Measurements from ENCODE around the gene TMEM242.
"Not testable (repeated sequence)": the region's sequence is repeated elsewhere in the genome, so short reads cannot be mapped to it uniquely, and the experiment has no call there.

TMEM242 gene

DNA sequence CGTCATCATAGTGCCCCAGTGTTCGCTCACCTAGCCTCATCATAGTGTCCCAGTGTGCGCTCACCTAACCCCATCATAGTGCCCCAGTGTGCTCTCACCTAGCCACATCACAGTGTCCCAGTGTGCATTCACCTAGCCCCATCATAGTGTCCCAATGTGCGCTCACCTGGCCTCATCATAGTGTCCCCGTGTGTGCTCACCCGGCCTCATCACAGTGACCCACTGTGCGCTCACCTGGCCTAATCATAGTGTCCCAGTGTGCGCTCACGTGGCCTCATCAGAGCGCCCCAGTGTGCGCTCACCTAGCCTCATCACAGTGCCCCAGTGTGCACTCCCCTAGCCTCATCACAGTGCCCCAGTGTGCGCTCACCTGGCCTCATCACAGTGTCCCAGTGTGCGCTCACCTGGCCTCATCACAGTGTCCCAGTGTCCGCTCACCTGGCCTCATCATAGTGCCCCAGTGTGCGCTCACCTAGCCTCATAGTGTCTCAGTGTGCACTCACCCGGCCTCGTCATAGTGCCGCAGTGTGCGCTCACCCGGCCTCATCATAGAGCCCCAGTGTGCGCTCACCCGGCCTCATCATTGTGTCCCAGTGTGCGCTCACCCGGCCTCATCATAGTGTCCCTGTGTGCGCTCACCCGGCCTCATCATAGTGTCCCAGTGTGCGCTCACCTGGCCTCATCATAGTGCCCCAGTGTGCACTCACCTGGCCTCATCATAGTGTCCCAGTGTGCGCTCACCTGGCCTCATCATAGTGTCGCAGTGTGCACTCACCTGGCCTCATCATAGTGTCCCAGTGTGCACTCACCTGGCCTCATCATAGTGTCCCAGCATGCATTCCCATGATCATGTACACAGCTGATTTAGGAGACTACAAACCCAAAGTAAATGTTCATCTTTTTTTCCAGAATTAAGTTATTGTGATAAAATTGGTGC lies 9.5 kb downstream of the TMEM242 start:
- no peak overlapping the region for H3K4me3 ChIP-seq (ENCODE audit: low read length)
- H3K36me3 ChIP-seq (ENCODE audit: insufficient read depth, low read length) = peaks cover 41% of the 10 kb centered on the region
- no peaks in the 10 kb centered on the region for H3K9me3 ChIP-seq (ENCODE audit: low read length)
- H3K4me1 ChIP-seq (ENCODE audit: insufficient read depth, low read length) = peaks cover under 1% of the 10 kb centered on the region
- no peaks in the 10 kb centered on the region for H3K27me3 ChIP-seq (ENCODE audit: insufficient read depth, low read length)
- no peak overlapping the region for H2AFZ ChIP-seq (ENCODE audit: low read depth, low read length)

DNA sequence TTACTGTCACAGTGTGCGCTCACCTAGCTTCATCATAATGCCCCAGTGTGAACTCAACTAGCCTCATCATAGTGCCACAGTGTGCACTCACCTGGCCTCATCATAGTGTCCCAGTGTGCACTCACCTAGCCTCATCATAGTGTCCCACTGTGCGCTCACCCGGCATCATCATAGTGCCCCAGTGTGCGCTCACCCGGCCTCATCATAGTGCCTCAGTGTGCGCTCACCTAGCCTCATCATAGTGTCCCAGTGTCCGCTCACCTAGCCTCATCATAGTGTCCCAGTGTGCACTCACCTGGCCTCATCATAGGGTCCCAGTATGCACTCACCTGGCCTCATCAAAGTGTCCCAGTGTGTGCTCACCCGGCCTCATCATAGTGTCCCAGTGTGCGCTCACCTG lies 10.6 kb downstream of the TMEM242 start:
- peaks cover 34% of the 10 kb centered on the region for H3K36me3 ChIP-seq (ENCODE audit: insufficient read depth, low read length)
- H3K27me3 ChIP-seq (ENCODE audit: insufficient read depth, low read length) = no peaks in the 10 kb centered on the region
- no peak overlapping the region for H2AFZ ChIP-seq (ENCODE audit: low read depth, low read length)
- peaks cover 3% of the 10 kb centered on the region for H3K4me1 ChIP-seq (ENCODE audit: insufficient read depth, low read length)
- H3K4me3 ChIP-seq (ENCODE audit: low read length) = no peak overlapping the region
- H3K9me3 ChIP-seq (ENCODE audit: low read length) = no peaks in the 10 kb centered on the region

GRCh38 chr6:157310693-157311092 lies 12.6 kb downstream of the TMEM242 start:
- H2AFZ ChIP-seq (ENCODE audit: low read depth, low read length); H3K27me3 ChIP-seq (ENCODE audit: insufficient read depth, low read length); H3K4me3 ChIP-seq (ENCODE audit: low read length); H3K4me1 ChIP-seq (ENCODE audit: insufficient read depth, low read length); H3K9me3 ChIP-seq (ENCODE audit: low read length): not testable (repeated sequence)
- H3K36me3 ChIP-seq (ENCODE audit: insufficient read depth, low read length) = peaks cover 27% of the 10 kb centered on the region

GRCh38 chr6:157307661-157308060 lies 15.7 kb downstream of the TMEM242 start:
- no peaks in the 10 kb centered on the region for H3K9me3 ChIP-seq (ENCODE audit: low read length)
- H3K27me3 ChIP-seq (ENCODE audit: insufficient read depth, low read length) = no peaks in the 10 kb centered on the region
- peaks cover 12% of the 10 kb centered on the region for H3K36me3 ChIP-seq (ENCODE audit: insufficient read depth, low read length)
- no peak overlapping the region for H3K4me3 ChIP-seq (ENCODE audit: low read length)
- no peak overlapping the region for H2AFZ ChIP-seq (ENCODE audit: low read depth, low read length)
- peaks cover 3% of the 10 kb centered on the region for H3K4me1 ChIP-seq (ENCODE audit: insufficient read depth, low read length)

GRCh38 chr6:157305670-157306653 lies 17.4 kb downstream of the TMEM242 start:
- H3K9me3 ChIP-seq (ENCODE audit: low read length) = no peaks in the 10 kb centered on the region
- no peak overlapping the region for H3K4me3 ChIP-seq (ENCODE audit: low read length)
- H3K36me3 ChIP-seq (ENCODE audit: insufficient read depth, low read length) = peaks cover 6% of the 10 kb centered on the region
- no peak overlapping the region for H2AFZ ChIP-seq (ENCODE audit: low read depth, low read length)
- no peaks in the 10 kb centered on the region for H3K27me3 ChIP-seq (ENCODE audit: insufficient read depth, low read length)
- H3K4me1 ChIP-seq (ENCODE audit: insufficient read depth, low read length) = peaks cover 3% of the 10 kb centered on the region

DNA sequence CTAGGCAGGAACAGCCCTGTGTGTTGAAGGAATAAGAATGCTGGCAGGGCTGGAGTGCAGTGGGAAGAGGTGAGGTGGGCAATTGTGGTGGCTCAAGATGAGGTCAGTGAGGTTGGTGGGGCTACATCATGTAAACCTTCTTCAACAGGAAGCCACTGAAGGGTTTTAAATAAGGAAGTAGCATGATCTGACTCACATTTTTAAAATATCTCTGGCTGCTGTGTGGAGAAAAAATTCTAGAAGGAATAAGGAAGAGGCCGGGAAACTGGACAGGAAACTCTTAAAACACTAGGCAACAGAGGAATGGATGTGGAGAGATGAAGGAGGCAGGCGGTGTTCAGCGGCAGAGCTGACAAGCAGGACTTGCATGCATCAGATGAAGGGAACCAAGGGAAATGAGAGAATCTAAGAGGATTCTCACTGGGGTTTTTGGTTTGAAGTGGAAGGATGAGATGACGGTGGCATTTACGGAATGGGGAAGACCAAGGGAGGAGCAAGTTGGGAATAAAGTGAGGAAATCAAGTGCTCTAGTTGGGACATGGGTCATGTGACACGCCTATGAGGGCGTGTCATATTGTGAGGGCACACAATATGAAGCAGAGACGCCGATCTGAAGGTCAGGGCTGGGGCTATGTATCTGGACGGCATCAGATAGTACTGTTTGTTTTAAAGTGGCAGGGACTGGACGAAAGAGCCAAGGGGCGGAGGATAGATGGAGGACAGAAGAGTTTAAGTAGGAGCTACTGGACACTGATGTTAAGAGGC lies 18.2 kb downstream of the TMEM242 start:
- H2AFZ ChIP-seq (ENCODE audit: low read depth, low read length) = no peak overlapping the region
- peaks cover 3% of the 10 kb centered on the region for H3K4me1 ChIP-seq (ENCODE audit: insufficient read depth, low read length)
- H3K4me3 ChIP-seq (ENCODE audit: low read length) = no peak overlapping the region
- peaks cover under 1% of the 10 kb centered on the region for H3K9me3 ChIP-seq (ENCODE audit: low read length)
- no peaks in the 10 kb centered on the region for H3K36me3 ChIP-seq (ENCODE audit: insufficient read depth, low read length)
- H3K27me3 ChIP-seq (ENCODE audit: insufficient read depth, low read length) = no peaks in the 10 kb centered on the region

- Histone ChIP-seq H3K4me1 (ENCODE audit: insufficient read depth, low read length) (no peaks in the 10 kb centered on the region), H3K27me3 (ENCODE audit: insufficient read depth, low read length) (no peaks in the 10 kb centered on the region), H2AFZ (ENCODE audit: low read depth, low read length) (no peak overlapping the region), H3K4me3 (ENCODE audit: low read length) (no peak overlapping the region), H3K9me3 (ENCODE audit: low read length) (peaks cover 2% of the 10 kb centered on the region), H3K36me3 (ENCODE audit: insufficient read depth, low read length) (no peaks in the 10 kb centered on the region)
Observed at GRCh38 chr6:157302736-157303135, 20.6 kb downstream of the TMEM242 start.

- no peak overlapping the region for H2AFZ ChIP-seq (ENCODE audit: low read depth, low read length)
- H3K4me3 ChIP-seq (ENCODE audit: low read length) = no peak overlapping the region
- no peaks in the 10 kb centered on the region for H3K27me3 ChIP-seq (ENCODE audit: insufficient read depth, low read length)
- no peaks in the 10 kb centered on the region for H3K36me3 ChIP-seq (ENCODE audit: insufficient read depth, low read length)
- H3K9me3 ChIP-seq (ENCODE audit: low read length) = peaks cover 2% of the 10 kb centered on the region
- H3K4me1 ChIP-seq (ENCODE audit: insufficient read depth, low read length) = no peaks in the 10 kb centered on the region
Observed at GRCh38 chr6:157300436-157300835, 22.9 kb downstream of the TMEM242 start.

DNA sequence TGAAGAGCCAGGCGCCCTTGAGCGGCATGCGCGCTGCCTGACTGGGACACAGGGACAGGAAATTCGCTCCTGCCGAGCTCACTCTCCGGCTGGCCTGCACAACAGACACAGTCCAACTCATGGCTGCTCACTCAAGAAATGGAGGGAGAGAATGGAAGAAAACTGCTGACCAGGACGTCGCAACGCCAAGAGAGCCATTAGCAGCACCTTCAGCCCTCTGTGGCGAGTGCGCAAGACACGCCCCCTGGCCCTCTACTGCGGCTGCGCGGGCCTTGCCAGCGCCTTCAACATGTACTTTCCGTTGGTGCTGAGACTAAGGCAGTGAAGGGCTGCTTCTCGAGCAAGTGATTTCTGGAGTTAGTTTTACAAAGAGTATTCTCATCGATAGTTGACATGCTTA lies 23.3 kb downstream of the TMEM242 start:
- H2AFZ ChIP-seq (ENCODE audit: low read depth, low read length) = no peak overlapping the region
- no peaks in the 10 kb centered on the region for H3K4me1 ChIP-seq (ENCODE audit: insufficient read depth, low read length)

DNA sequence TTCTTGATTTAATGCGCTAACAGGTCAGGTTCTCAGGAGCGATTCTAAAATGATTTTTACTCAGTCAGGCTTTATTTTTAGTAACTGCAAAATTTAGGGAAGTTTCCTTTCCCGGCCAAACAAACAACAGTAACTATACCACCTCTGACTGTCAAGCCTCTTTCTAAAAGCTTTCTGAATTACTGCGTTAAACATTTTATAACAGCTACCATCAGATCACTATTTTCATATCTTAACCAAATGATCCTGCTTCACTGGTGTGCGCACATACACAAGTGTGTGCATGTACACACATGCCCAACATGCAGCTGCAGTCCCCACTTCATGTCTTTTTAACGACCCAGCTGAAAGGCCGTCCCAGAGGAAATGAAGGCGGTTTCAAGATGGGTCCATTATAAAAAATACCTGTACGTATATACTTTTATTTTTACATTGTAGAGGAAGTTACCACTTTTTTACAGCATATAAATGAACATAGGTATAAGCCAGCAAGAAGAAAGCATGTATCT lies 25.0 kb downstream of the TMEM242 start:
- no peaks in the 10 kb centered on the region for H3K27me3 ChIP-seq (ENCODE audit: insufficient read depth, low read length)
- H3K36me3 ChIP-seq (ENCODE audit: insufficient read depth, low read length) = no peaks in the 10 kb centered on the region
- no peaks in the 10 kb centered on the region for H3K4me1 ChIP-seq (ENCODE audit: insufficient read depth, low read length)
- peaks cover 2% of the 10 kb centered on the region for H3K9me3 ChIP-seq (ENCODE audit: low read length)
- H2AFZ ChIP-seq (ENCODE audit: low read depth, low read length) = no peak overlapping the region
- no peak overlapping the region for H3K4me3 ChIP-seq (ENCODE audit: low read length)

More for the DNA sequence above, 23.3 kb downstream of the TMEM242 start:
- Histone ChIP-seq H3K4me3 (ENCODE audit: low read length) (no peak overlapping the region), H3K27me3 (ENCODE audit: insufficient read depth, low read length) (no peaks in the 10 kb centered on the region), H3K36me3 (ENCODE audit: insufficient read depth, low read length) (no peaks in the 10 kb centered on the region), H3K9me3 (ENCODE audit: low read length) (peaks cover 2% of the 10 kb centered on the region)

DNA sequence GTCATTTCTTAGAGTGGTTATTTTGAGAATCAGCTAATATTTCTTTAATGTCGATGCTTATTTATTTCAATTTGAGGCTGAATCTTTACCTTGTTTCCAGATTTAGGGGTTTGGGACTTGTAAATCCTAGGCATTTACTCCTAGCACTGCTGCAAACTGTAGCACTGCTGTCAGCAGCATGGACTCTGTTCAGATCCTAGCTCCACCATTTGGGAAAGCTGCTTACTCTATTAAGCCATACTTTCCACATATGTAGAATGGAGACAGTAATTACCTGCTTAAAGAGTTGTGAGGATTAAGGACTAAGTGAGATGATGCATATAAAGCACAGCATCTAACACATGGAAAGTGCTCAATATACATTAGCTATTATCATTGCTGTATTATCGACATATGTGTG lies 28.7 kb downstream of the TMEM242 start:
- no peaks in the 10 kb centered on the region for H3K9me3 ChIP-seq (ENCODE audit: low read length)
- H3K4me1 ChIP-seq (ENCODE audit: insufficient read depth, low read length) = no peaks in the 10 kb centered on the region
- no peaks in the 10 kb centered on the region for H3K27me3 ChIP-seq (ENCODE audit: insufficient read depth, low read length)
- peaks cover 26% of the 10 kb centered on the region for H3K36me3 ChIP-seq (ENCODE audit: insufficient read depth, low read length)
- H3K4me3 ChIP-seq (ENCODE audit: low read length) = no peak overlapping the region
- H2AFZ ChIP-seq (ENCODE audit: low read depth, low read length) = no peak overlapping the region

GRCh38 chr6:157293780-157294179 lies 29.5 kb downstream of the TMEM242 start:
- Histone ChIP-seq H3K4me3 (ENCODE audit: low read length) (no peak overlapping the region), H2AFZ (ENCODE audit: low read depth, low read length) (no peak overlapping the region), H3K9me3 (ENCODE audit: low read length) (no peaks in the 10 kb centered on the region), H3K27me3 (ENCODE audit: insufficient read depth, low read length) (no peaks in the 10 kb centered on the region), H3K4me1 (ENCODE audit: insufficient read depth, low read length) (no peaks in the 10 kb centered on the region), H3K36me3 (ENCODE audit: insufficient read depth, low read length) (peaks cover 26% of the 10 kb centered on the region)
